Astrocyte (in vitro differentiated cells and primary cell): Measurements from ENCODE around the gene DNAH11.

Source experiments
- CTCF ChIP-seq: IDR thresholded peaks from 2 replicates; pipeline ENCODE4 v1.5.1; 2011; ENCODE audit warnings: low read depth, mild to moderate bottlenecking, inconsistent platforms, low read length, moderate library complexity; ENCODE audit not compliant: insufficient read depth
- EZH2 ChIP-seq: IDR thresholded peaks from 2 replicates; pipeline ENCODE4 v1.6.1; 2012; ENCODE audit warnings: mild to moderate bottlenecking, low read length, inconsistent platforms; ENCODE audit not compliant: insufficient read depth

GRCh38 chr7:21893401-21893800 is 350.6 kb downstream of the DNAH11 start:
- TF ChIP-seq CTCF (no peak), EZH2 (no peak)
